GM10847 (cell line): ENCODE measurements around the gene TBRG4.

Experiments used
- POLR2A ChIP-seq: IDR thresholded peaks from 2 replicates; pipeline ENCODE4 v1.6.1; 2011; ENCODE audit not compliant: insufficient read length; ENCODE audit errors: extremely low read depth

Gene TBRG4

DNA sequence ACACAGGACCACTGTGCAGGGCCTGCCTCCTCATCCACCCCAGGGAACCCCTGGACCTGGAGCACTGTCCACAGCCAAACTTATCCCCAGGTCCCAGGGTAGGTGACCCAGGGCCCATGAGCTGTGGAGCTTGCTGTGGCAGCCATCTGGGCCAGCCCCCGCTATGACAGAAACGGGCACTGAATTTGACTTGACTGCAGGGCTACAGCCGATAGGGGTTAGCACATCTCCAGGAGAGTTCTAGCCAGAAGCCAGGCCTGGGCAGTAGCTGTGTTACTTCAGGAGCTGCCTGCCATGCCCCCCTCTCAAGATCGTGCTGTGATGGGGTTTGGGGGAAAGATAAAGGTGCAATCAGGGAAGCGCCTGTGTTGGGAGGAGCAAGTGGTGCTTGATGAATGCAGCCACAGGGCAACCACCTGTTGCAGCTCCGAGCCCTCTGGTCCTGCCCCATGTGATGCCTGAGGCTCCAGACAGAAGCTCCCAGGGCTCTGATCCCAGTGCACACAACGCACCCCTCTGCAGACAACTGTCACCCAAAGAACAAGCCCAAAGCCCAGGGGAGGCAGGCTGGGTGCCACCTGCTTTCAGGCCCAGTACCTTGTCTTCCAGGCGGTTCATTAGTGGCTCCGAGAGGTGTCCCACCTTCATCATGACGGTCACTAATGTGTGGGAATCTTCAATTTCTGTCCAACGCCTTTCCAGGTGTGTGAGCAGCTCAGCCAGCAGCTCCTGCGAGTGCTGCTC lies 6.5 kb downstream of the TBRG4 start:
- TF ChIP-seq POLR2A: no peak

DNA sequence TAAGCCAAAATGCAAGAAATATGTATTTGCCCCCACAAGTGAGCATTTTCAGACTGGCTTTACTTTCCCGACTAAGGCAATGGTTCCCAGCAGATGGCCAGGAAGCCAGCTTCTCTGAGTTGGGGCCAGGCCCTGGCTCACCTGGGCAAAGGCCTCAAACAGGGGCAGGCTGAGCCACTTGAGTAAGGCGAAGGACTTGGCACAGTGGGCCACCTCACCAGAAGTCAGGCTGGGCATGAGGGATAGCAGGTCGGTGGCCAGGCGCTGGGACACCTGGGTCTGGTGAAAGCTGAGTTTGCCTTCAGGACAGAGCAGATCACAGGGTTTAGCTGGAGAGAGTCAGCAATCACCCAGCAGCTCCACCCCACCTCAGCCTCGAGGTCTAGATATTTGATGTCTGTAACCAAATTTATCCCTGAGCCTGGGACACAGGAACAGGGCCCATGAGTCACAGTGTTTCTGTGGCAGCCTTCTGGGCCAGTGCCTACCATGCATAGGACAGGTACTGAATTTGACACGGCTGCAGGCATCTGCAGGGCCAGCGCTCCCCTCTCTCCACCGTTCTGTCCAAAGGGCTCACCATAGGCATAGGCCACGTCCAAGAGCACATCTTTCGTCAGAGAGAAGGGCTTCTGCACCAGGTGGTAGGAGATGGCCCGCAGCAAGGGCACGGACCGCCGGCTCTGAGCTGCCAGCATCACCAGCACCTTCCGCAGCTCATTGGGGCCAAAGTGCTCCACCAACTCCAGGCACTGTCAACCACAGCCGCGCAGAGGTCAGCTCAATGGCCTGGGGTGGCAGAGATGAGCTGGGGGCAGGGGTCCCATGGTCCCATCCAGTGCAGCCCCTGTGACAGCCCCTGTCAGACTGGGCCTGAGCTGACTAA lies 7.3 kb downstream of the TBRG4 start:
- TF ChIP-seq POLR2A: no peak

DNA sequence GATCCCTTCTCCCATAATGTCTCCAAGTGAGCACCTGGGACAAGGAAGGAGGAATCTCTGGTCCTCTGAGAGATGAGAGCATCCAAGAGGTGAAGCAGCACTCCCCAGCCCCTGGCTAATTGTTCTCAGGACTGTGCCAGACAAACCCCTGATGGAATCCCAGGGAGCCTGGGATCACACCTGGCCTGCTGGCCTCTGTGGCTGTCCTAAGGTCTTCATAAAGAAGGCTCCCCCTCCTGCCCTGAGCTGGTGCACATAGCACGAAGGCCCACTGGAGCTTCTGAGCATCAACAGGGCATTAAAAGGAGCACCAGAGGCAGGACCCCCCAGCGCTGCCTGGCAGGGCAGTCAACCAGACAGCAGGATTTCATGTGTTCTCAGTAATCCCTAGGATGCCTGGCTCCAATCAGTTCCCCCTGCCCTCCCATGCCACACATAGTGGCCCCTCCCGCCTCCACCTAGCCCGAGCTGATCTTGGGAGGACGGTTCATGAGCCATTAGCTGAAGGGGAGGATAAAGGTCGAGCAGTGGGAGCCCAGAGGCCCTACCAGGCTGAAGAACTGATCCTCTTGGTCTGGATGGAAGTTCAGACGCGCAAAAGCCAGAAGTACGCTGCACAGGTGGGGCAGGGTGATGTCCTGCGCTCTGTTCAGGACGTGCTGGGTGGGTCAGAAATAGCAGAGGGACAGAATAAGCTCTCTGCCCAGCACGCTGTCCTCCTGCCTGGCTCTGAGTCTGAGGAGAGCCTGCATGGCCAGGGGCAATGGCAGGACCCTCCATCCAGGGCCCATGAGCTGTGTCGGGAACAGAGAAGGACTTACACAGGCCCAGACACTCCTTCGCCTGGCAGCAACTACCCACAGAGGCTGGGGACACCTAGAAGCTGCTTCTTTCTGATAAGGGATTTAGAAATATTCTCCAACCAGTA lies 8.4 kb downstream of the TBRG4 start:
- no peak for TF ChIP-seq POLR2A

DNA sequence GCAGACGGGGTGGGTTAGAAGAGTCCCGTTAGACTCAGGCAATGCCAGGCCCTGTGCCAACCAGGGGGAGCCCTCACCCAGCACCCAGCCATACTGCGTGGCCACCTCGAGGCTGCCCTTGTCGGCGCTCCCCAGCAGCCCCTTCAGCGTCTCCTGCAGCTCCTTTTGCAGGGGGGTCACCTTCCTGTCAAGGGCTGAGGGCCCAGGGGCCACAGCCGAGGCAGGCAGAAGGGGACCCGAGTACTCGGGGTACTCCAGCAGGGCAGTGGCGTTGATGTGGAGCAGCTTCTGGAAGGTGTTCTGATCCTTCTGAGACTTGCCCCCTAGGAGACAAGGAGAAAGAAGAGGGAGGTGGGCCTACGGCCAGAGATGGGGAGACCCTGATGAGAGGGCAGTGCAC lies 9.7 kb downstream of the TBRG4 start:
- no peak for TF ChIP-seq POLR2A

DNA sequence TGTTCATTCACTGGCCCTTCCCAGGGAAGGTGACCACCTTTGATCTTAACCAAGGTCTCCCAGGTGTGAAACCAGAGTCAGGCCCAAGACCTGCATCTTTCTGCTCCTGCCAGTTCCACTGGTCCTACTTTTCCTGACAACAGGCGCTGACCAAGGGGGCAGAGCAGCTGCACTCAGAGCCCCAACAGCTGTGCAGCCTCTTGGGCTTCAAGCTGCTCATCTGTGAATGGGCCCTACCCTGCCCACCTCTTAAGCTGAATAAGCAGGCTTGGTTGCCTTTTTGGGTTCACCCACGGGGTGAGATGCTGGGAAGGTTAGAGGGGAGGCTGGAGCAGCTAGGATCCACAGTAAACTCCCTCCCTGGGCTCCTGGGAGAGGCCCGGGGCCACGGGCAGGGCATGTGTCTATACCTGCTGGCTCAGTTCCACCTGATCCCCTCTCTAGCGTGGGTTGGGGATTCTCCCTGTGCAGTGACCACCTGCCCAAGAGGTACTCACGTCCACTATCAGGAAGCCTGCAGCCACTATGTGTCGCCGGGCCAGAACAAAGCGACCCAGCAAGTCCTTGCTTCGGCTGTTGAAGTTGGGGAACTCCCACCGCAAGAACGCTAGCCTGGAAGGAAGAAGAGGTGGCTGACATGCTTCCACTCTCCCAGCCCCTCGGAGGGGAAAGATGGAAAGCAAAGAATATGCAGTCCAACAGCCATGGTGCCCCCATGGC lies 10.6 kb downstream of the TBRG4 start:
- TF ChIP-seq POLR2A: no peak

DNA sequence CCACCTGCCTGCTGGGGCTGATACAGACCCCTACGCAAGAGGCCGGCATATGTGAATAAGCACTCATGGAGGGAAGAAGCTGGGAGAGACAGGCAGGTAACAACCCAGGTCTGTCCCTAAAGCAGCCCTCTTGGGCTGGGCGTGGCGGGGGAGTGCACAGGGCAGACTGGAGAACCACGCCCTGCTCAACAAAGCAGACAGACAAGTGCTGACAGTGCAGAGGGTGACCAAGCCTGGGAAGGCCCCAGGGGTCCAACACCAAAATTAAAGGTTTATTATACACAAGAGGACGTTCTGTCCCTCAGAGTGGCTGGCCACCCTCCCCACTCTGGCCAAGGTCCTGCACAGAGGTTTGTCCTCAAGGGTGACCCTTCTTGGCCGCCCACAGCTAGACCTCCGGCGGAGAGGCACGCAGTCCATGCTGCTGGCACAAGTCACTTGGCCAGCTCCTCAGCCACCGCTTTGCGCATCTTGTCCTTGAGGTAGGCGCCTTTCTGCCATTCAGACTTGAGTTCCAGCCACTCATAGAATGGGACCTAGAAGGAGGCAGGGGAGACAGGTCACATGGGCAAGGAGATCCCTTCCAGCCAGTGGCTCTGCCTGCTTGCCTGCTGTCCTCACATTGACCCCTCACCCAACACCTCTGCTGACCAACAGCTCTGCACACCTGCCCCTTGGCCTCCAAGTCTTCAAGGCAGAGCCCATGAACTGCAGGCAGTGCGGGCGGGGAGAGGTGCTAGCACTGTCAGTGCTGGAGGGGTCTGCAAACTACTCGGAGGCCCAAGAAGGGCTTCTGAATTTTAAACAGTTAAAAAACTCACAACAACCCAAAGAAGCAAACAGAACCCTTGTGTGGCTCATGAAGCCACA lies 11.4 kb downstream of the TBRG4 start:
- no peak for TF ChIP-seq POLR2A

GRCh38 chr7:45098983-45099839 lies 12.3 kb downstream of the TBRG4 start:
- no peak for TF ChIP-seq POLR2A

- TF ChIP-seq POLR2A: no peak
Measured at GRCh38 chr7:45092931-45093235, 18.6 kb downstream of the TBRG4 start.

DNA sequence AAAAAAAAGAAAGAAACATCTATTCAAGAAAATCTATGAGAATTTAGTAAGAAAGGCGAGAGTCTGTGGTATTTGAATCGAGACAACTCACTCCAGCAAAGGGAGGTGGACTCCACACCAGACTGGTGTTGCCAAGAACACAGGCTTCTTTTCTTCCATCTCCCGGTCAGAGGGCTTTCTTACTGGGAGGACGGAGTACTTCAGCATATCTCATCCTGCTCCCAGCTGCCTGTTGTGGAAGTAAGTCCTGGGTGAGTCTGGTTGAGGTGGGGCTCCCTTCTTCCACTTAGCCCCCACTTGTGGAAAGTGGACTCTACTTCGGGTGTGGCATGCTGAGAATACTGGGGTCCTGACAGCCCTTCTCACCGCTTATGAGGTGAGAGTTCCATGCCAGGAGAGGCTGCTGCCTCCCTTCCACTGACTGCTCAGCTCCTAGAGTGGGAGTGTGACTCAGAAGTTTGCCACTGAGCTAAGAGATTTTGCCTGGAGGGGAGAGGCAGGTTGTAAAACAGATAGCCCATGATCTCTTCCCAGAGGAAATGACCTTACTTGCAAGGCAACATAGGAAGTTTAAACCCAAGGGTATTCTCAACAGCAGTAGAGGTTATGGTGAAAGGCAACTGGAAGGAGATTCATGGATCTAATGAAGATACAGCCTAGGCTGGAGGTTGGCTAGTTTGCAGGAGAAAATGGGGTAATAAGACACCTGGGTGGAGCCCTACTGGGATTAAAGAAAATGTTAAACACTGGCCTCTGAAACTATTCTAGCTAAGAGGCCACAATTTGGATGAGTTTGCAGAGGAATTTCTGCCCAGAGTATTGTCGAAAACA lies 19.2 kb downstream of the TBRG4 start:
- no peak for TF ChIP-seq POLR2A

DNA sequence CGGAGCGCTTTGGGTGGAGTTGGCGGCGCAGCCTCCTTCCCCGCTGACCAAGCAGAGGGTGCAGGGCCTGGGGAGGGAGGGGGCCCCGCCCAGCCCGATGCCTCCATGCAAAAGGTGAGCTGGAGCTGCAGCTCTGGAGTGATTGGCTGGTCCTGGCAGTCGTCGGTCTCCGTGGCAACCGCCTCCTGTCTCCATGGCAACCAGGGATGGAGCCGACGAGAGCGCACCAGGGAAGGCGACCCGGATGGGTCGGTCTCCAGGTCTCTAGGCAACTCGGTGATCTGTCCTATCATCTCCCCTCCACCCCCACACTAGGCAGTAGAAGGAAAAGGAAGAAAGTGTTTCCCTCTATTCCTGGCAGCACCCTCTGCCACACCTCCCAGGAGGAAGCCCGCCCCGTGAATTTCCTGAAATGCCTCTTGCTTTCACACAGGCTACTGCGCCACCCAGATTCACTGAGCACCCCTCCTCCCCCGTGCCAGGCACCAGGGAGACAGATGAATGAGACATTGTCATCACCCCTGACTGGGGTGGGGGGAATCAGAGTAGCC lies 22.1 kb downstream of the TBRG4 start:
- no peak for TF ChIP-seq POLR2A

DNA sequence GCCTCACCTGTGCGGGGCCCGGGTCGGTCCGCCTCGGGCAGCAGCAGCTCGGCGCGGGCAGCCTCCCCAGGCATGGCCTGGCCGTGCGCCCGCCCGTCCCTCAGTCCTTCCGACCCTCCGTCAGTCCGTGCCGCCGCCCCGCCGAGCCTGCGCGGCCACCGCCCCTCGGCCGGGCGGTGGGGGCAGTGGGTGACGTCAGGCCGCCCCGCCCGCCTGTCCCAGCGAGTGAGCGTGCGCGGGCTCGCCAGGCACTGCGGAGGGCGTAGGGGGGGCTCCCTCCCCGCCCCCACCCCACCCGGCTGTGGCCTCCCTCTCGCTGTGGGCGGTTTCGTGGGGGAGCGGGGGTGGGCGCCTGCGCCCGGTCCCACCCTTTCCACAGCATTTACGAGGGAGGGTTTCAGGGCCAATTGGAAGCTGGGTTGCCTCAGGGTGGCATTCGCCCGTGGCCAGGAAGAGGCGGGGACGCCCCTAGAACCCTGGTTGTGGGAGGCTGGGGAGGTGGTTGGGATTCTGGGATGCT lies 22.6 kb downstream of the TBRG4 start, which contains the start of gene NACAD:
Gene NACAD, minus strand, starts transcription at position 149 of the 520 bp plus-strand sequence. Its CDS starts 75 bp downstream, at position 74.
- TF ChIP-seq POLR2A: no peak
